Measurements from ENCODE around the gene KCNIP3. TPM values are rescaled to one million over a fixed set of nuclear protein-coding genes. Genes with fewer than 3 reads are reported as not detected.
"Not testable (repeated sequence)": the region's sequence is repeated elsewhere in the genome, so short reads cannot be mapped to it uniquely, and the experiment has no call there.

KCNIP3 gene
- total and polyA plus RNA-seq, 4 experiments from 2014 or later, result not detected

DNA sequence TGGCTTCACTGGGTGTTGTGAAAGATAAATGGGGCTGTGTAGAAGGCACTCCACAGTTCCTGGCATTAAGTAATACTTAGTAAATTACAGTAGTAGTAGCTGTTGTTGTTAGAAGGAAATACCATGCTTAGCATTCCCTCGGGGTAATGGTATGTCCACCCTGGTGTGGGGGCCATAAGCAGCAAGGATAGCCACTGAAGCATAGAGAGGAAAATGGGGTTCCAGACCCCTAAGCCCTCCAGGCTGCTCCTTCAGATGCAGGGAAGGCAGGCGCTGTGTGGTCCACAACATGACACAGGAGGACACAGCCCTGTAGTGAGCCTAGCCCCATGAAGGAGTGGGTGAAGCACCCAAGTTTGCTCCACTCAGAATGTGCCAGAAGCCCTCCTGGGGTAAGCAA, 136.8 kb downstream of the KCNIP3 start:
- H3K27me3 ChIP-seq (ENCODE audit: insufficient read depth, low read length); H3K27ac Mint-ChIP-seq; H3K9me3 ChIP-seq (ENCODE audit: control insufficient read depth in 1 of 2, low read length in 2 of 2); H3K27me3 Mint-ChIP-seq; H3K4me3 ChIP-seq (ENCODE audit: low read length in 2 of 2); H3K36me3 Mint-ChIP-seq; H3K4me1 ChIP-seq (ENCODE audit: insufficient read depth, low read length); H3K4me3 Mint-ChIP-seq; DNase-seq; POLR2A ChIA-PET (ENCODE audit: partially characterized antibody); H3K27ac ChIP-seq (ENCODE audit: low read depth, low read length); H3K36me3 ChIP-seq (ENCODE audit: insufficient read depth, low read length); CTCF ChIA-PET (ENCODE audit: partially characterized antibody); H3K4me1 Mint-ChIP-seq; intact Hi-C loops (cut with micrococcal nuclease); H3K9me3 Mint-ChIP-seq: not testable (repeated sequence)

DNA sequence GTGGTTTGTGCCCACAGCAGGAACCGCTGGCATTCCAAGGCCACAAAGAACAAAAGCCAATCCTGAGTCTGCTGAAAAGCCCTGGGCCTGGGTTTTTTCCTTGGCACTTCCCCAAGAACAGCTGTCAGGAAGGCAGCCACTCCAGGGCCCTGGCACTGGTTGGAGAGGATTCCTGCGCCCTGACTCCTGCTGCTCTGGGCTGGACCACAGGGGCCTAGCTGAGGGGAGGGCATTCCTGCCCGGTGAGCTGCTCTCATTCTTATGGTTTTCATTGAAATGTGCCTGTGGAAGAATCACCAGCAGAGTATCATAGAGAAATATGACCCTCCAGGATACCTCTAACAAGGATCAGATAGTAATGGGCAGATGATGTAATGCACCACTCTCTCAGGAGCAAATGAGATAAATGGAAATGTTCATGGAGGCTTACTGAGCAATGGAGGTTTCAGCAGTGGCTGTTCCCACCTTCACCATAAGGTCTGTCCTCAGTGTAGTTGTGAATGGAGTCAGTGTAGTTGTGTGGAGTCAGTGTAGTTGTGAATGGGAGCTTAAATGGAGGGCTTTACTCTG, 137.4 kb downstream of the KCNIP3 start:
- DNase-seq; H3K27ac ChIP-seq (ENCODE audit: low read depth, low read length); H3K4me3 ChIP-seq (ENCODE audit: low read length in 2 of 2); H3K27me3 Mint-ChIP-seq; H3K36me3 Mint-ChIP-seq; H3K9me3 Mint-ChIP-seq; H3K36me3 ChIP-seq (ENCODE audit: insufficient read depth, low read length); H3K4me1 ChIP-seq (ENCODE audit: insufficient read depth, low read length); POLR2A ChIA-PET (ENCODE audit: partially characterized antibody); H3K27me3 ChIP-seq (ENCODE audit: insufficient read depth, low read length); H3K4me1 Mint-ChIP-seq; intact Hi-C loops (cut with micrococcal nuclease); H3K9me3 ChIP-seq (ENCODE audit: control insufficient read depth in 1 of 2, low read length in 2 of 2); H3K27ac Mint-ChIP-seq; H3K4me3 Mint-ChIP-seq; CTCF ChIA-PET (ENCODE audit: partially characterized antibody): not testable (repeated sequence)

DNA sequence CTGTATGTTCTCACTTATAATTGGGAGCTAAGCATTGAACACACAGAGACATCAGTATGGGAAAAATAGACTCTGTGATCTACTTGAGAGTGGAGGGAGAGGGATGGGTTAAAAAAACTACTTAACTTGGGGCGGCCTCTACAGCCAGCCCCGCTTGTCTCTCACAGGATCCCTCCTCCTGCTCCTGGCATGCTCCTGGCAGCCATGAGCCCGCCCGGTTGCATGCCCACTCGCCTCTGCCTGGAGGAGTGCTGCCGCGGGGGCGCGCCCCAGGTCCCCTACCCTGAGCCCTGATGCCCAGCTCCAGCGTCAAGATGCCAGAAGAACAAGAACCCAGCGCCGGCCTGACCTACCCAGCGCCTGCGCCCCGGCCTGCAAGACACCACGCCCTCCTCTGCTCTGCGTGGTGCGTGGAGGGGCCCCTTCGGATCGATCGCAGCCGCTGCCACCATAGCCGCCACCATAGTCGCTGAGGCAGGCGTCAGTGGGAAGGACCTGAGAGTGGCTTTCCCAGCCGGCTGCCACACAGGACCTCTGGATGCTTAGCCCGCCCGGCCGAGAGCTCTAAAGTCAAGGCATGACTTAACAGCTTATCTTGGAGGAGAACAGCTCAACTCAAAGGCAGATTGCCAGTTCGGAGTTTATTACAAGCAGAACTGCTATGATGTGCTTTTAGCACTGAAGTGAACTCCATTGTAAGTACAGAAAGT, 138.2 kb downstream of the KCNIP3 start:
- H3K4me1 ChIP-seq (ENCODE audit: insufficient read depth, low read length); H3K4me3 ChIP-seq (ENCODE audit: low read length in 2 of 2); H3K27ac ChIP-seq (ENCODE audit: low read depth, low read length); DNase-seq; H3K4me1 Mint-ChIP-seq; H3K36me3 ChIP-seq (ENCODE audit: insufficient read depth, low read length); H3K4me3 Mint-ChIP-seq; H3K9me3 Mint-ChIP-seq; CTCF ChIA-PET (ENCODE audit: partially characterized antibody); H3K27me3 Mint-ChIP-seq; H3K27ac Mint-ChIP-seq; H3K9me3 ChIP-seq (ENCODE audit: control insufficient read depth in 1 of 2, low read length in 2 of 2); POLR2A ChIA-PET (ENCODE audit: partially characterized antibody); intact Hi-C loops (cut with micrococcal nuclease); H3K27me3 ChIP-seq (ENCODE audit: insufficient read depth, low read length); H3K36me3 Mint-ChIP-seq: not testable (repeated sequence)

Other genes starting within 250 kb of the KCNIP3 start
- 10 to 100 TPM; 66.0 to 70.6 TPM for gene MRPS5, start 175.5 kb upstream of the KCNIP3 start, total RNA-seq
- gene MRPS5, start 175.5 kb upstream of the KCNIP3 start, polyA plus RNA-seq, result 10 to 100 TPM; 43.4 to 51.1 TPM
- gene ZNF514, start 137.5 kb upstream of the KCNIP3 start, total RNA-seq, result 10 to 100 TPM; 35.2 to 37.1 TPM
- gene ZNF514, start 137.5 kb upstream of the KCNIP3 start, polyA plus RNA-seq, result 10 to 100 TPM in 1 of 2 donors, 1 to 10 TPM in 1; 7.3 to 11.2 TPM
- 10 to 100 TPM in 1 of 2 experiments, 1 to 10 TPM in 1; 8.3 to 10.1 TPM for gene ZNF2, start 131.5 kb upstream of the KCNIP3 start, total RNA-seq
- gene ZNF2, start 131.5 kb upstream of the KCNIP3 start, polyA plus RNA-seq, result 1 to 10 TPM; 2.1 to 4.3 TPM
- 1 to 10 TPM; 4.7 to 5.9 TPM for gene ZNF892, start 89.8 kb upstream of the KCNIP3 start, total RNA-seq
- under 1 TPM in 1 of 2 donors, not detected in 1; 0.61 TPM for gene ZNF892, start 89.8 kb upstream of the KCNIP3 start, polyA plus RNA-seq
- 1 to 10 TPM in 1 of 2 experiments, under 1 TPM in 1; 0.87 to 1.1 TPM for gene PROM2, start 22.9 kb upstream of the KCNIP3 start, total RNA-seq
- not detected for gene PROM2, start 22.9 kb upstream of the KCNIP3 start, polyA plus RNA-seq
- 10 to 100 TPM; 30.7 to 33.9 TPM for gene FAHD2A, start 105.4 kb downstream of the KCNIP3 start, total RNA-seq
- gene FAHD2A, start 105.4 kb downstream of the KCNIP3 start, polyA plus RNA-seq, result 10 to 100 TPM; 16.7 to 16.9 TPM
- gene TRIM43B, start 187.4 kb downstream of the KCNIP3 start, total RNA-seq, result not detected
- not detected for gene TRIM43B, start 187.4 kb downstream of the KCNIP3 start, polyA plus RNA-seq

Data from CD4-positive, alpha-beta memory T cell (primary cell).